D721Med (cell line): ENCODE data around the gene GCSAM.

Experiments used
- DNase-seq: peaks from one replicate; pipeline ENCODE4 v3.0.0; 2011; ENCODE audit warnings: low spot score; ENCODE audit not compliant: insufficient read length
- FAIRE-seq: peaks from 2 replicates; lab custom pipeline; 2011; peaks lifted over from hg19 to GRCh38; lab: Jason Lieb, UNC
- TF ChIP-seq, protein P1 (sequence below): IDR thresholded peaks from 2 replicates; pipeline ENCODE4 v1.5.1; 2012; ENCODE audit warnings: mild to moderate bottlenecking, control low read depth; ENCODE audit not compliant: insufficient read depth; ENCODE audit errors: missing control alignments

GCSAM gene

DNA sequence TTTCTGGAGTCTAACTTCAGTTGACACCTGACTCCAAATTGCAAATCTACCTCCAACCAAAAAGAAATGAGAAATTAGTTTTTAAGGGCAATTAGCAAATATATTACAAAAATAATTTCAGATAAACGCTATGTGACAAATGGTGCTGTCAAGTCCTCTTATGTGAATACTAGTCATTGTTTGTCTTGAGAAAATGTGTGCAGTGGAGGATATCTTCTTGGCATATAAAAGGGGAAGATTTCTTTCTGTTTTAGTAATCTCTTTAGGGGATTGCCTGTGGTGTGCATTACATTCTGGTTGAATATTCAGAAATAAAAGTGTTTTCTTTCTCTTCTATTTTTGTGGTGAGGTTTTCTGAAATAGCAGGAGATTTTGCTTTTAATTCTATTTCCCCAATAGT, 3.0 kb upstream of the GCSAM start:
- TF ChIP-seq, protein P1, sequence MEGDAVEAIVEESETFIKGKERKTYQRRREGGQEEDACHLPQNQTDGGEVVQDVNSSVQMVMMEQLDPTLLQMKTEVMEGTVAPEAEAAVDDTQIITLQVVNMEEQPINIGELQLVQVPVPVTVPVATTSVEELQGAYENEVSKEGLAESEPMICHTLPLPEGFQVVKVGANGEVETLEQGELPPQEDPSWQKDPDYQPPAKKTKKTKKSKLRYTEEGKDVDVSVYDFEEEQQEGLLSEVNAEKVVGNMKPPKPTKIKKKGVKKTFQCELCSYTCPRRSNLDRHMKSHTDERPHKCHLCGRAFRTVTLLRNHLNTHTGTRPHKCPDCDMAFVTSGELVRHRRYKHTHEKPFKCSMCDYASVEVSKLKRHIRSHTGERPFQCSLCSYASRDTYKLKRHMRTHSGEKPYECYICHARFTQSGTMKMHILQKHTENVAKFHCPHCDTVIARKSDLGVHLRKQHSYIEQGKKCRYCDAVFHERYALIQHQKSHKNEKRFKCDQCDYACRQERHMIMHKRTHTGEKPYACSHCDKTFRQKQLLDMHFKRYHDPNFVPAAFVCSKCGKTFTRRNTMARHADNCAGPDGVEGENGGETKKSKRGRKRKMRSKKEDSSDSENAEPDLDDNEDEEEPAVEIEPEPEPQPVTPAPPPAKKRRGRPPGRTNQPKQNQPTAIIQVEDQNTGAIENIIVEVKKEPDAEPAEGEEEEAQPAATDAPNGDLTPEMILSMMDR: no peak
- no peak for FAIRE-seq
- DNase-seq: no peak

DNA sequence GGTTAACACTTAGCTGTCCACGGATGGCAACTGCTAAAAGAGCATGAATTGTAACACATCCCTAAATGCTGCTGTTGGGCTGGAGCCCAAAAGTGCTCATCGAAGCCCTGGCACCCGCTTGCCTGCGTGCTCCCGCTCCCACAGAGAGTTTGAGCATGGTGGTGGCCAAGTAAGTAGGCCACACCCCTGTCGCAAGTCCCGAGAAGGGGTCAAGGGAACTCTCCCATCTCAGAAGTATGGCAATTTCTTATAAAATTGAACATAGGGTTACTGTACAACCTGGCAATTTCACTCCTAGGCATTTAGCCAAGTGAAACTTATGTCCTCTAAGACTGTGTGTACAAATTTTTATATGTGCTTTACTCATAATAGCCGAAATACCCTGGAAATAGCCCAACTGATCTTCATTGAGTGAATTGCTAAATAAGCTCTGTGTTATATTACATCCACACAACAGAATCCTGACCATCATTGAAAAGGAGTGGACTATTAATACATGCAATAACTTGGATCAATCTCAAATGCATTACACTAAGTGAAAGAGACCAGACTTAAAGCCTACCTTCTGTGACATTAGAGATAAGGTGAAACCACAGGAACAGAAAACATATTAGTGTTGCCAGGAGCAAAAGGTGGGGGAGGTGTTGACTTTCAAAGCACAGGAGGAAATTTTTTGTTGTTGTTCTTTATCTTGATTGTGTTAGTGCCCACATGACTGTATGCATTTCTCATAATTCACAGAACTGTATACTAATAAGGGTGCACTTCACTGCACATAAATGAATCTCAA, 1.5 kb upstream of the GCSAM start:
- DNase-seq (no peak), FAIRE-seq (no peak)
- TF ChIP-seq, protein P1: no peak

DNA sequence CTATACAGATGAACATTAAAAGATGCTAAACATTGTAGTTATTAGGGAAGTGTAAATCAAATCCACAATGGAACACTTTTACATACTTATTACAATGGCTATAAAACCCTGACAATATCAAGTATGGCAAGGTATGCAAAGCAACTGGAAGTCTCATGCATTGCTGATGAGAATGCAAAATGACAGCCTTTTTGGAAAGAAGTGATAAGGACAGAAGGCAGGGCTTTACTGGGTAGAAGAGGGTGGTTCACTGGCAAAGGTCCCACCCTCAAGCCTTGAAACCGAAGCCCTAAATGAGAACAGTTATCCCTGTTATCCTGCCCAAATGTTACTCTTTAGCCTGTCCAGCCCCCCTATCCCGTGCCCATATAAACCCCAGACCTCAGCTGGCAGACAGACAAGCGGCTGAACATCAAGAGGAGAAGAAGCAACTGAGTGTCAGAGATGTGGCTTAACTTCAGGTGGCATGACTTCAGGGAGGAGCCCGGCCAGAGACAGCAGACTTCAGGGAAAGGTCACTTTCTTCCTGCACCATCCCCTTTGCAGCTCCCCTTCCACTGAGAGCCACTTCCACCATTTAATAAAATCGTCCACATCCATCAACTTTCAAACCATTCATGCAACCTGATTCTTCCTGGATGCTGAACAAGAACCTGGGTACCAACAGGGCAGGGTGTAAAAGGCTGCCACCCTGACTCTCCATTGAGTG, 732 bp upstream of the GCSAM start:
- TF ChIP-seq, protein P1: no peak
- FAIRE-seq (no peak), DNase-seq (no peak)

DNA sequence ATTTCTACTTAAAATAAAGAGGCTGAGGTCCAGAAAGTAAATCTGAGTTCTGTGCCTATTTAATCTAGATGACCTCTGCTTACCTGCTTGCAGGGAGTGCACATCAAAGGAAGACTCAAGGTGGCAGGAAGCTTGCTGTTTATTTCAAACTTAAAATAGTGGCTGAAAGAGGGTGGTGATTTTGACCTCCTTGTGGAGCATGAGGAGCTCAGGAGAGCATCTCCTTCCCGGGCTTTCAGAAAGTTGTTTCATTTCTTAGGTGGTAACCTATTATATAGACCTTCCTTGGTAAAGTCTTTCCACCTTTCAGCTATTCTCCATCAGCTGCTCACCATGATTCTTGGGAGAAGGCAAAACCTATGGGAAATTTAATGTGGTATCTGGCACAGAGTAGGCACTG, 494 bp downstream of the GCSAM start:
- DNase-seq (no peak), FAIRE-seq (no peak)
- TF ChIP-seq, protein P1: no peak

DNA sequence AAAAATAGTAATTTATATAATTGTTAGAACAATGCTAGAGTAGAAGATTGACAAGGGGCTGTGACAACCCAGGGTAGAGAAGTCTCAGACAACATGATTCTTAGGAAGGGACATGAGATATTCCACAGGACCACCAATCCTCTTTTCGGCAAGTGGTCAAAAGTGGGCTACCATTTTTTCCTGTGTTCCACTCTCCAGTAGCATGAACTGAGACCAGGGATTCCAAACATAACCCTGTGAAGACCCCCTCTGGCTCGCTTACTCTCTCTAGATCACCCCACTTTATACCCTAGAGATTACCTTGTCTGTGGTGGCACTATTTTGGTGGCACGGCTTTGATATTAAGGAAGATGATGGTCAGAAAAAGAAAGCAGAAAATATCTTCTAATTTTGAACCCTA, 960 bp downstream of the GCSAM start:
- DNase-seq: no peak
- TF ChIP-seq, protein P1: no peak
- FAIRE-seq: no peak

DNA sequence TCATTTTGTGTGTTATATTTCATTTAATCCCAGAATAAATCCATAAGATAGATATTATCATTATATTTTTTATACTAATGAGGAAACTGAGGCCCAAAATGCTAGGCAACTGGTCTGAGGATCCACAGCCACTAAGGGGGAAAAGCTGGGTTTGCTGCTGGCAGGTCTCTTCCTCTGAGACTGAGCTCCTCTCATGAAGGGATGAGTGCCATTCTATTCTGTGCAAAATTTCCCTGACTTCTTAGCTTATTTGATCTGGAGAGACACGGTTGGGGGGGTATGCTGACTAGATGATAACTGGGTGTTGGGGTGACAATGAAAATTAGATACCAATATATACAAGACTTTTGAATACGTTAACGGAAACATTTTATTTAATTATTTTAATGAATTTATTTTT, 1.9 kb downstream of the GCSAM start:
- no peak for DNase-seq
- TF ChIP-seq, protein P1: no peak
- FAIRE-seq: no peak

DNA sequence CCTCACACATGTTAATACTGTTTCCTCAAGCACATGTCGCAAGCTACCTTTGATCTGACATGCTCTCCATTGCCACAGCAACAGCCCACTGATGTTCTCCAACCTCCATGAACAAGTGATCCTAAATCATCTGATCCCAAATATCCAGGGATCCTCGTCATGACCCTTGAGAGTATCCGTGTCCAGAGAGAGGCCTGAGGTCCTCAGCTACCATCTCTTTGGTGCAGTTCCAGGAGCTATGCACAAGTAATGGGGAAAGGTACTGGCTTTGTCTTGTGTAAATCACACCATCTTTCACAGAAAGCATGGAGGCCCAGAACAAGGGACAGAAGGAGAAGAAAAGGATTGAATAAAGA, 2.4 kb downstream of the GCSAM start:
- FAIRE-seq (no peak), DNase-seq (no peak)
- TF ChIP-seq, protein P1: no peak
